ENCODE results near the gene PYGM.

DNA sequence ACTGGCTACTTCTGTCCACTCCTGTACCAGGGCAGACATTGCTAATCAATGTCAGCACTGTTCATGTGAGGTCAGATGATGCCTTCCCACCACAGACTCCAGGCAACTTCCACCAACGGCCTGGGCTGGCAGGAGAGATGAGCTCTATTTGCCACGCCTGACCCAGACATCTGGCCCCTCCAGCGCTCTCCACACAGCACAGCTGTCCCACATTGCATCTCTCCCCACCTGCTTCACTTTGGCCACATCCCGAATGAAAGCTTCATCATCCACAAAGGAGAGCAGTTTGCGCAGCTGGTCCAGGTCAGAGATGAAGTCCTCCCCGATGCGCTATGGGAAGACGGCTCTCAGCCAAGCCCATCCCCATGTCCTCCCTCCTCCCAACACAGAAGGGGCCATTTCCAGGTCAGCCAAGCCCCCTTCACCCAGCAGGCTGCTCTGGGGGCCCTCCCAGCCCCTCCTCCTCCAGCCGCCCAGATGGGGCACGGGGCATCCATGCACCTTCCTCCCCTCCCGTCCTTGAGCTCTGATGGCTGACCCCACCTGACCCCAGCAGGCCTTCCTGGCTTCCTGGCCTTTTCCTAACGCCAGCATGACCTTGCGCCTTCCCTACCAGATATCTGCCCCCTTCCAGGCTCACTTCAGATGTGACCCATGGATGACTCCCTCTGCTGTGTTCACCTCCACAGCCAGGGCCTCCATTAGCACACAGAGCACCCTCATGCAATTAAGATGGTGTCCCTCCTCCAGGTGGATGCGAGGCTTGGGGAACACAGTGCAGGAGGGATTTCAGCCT, 7.4 kb downstream of the PYGM start:
- TF ChIP-seq, protein P1, sequence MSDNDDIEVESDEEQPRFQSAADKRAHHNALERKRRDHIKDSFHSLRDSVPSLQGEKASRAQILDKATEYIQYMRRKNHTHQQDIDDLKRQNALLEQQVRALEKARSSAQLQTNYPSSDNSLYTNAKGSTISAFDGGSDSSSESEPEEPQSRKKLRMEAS (CRISPR knock-in tag; IDR thresholded peaks at IDR 0.05), result no peak
- TF ChIP-seq, protein P2, sequence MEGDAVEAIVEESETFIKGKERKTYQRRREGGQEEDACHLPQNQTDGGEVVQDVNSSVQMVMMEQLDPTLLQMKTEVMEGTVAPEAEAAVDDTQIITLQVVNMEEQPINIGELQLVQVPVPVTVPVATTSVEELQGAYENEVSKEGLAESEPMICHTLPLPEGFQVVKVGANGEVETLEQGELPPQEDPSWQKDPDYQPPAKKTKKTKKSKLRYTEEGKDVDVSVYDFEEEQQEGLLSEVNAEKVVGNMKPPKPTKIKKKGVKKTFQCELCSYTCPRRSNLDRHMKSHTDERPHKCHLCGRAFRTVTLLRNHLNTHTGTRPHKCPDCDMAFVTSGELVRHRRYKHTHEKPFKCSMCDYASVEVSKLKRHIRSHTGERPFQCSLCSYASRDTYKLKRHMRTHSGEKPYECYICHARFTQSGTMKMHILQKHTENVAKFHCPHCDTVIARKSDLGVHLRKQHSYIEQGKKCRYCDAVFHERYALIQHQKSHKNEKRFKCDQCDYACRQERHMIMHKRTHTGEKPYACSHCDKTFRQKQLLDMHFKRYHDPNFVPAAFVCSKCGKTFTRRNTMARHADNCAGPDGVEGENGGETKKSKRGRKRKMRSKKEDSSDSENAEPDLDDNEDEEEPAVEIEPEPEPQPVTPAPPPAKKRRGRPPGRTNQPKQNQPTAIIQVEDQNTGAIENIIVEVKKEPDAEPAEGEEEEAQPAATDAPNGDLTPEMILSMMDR (IDR thresholded peaks at IDR 0.05), result no peak
- TF ChIP-seq, protein P3, sequence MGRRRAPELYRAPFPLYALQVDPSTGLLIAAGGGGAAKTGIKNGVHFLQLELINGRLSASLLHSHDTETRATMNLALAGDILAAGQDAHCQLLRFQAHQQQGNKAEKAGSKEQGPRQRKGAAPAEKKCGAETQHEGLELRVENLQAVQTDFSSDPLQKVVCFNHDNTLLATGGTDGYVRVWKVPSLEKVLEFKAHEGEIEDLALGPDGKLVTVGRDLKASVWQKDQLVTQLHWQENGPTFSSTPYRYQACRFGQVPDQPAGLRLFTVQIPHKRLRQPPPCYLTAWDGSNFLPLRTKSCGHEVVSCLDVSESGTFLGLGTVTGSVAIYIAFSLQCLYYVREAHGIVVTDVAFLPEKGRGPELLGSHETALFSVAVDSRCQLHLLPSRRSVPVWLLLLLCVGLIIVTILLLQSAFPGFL (CRISPR knock-in tag; IDR thresholded peaks at IDR 0.05; ENCODE audit: borderline replicate concordance), result no peak
- TF ChIP-seq, protein P4, sequence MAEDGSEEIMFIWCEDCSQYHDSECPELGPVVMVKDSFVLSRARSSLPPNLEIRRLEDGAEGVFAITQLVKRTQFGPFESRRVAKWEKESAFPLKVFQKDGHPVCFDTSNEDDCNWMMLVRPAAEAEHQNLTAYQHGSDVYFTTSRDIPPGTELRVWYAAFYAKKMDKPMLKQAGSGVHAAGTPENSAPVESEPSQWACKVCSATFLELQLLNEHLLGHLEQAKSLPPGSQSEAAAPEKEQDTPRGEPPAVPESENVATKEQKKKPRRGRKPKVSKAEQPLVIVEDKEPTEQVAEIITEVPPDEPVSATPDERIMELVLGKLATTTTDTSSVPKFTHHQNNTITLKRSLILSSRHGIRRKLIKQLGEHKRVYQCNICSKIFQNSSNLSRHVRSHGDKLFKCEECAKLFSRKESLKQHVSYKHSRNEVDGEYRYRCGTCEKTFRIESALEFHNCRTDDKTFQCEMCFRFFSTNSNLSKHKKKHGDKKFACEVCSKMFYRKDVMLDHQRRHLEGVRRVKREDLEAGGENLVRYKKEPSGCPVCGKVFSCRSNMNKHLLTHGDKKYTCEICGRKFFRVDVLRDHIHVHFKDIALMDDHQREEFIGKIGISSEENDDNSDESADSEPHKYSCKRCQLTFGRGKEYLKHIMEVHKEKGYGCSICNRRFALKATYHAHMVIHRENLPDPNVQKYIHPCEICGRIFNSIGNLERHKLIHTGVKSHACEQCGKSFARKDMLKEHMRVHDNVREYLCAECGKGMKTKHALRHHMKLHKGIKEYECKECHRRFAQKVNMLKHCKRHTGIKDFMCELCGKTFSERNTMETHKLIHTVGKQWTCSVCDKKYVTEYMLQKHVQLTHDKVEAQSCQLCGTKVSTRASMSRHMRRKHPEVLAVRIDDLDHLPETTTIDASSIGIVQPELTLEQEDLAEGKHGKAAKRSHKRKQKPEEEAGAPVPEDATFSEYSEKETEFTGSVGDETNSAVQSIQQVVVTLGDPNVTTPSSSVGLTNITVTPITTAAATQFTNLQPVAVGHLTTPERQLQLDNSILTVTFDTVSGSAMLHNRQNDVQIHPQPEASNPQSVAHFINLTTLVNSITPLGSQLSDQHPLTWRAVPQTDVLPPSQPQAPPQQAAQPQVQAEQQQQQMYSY (CRISPR knock-in tag; IDR thresholded peaks at IDR 0.05), result no peak
- TF ChIP-seq ATF1 (CRISPR knock-in tag; IDR thresholded peaks at IDR 0.05) (no peak), ZNF416 (CRISPR knock-in tag; IDR thresholded peaks at IDR 0.05) (no peak), TEAD1 (CRISPR knock-in tag; IDR thresholded peaks at IDR 0.05) (no peak), CBFB (CRISPR knock-in tag; IDR thresholded peaks at IDR 0.05; ENCODE audit: low read depth) (no peak)
- TF ChIP-seq, protein P5, sequence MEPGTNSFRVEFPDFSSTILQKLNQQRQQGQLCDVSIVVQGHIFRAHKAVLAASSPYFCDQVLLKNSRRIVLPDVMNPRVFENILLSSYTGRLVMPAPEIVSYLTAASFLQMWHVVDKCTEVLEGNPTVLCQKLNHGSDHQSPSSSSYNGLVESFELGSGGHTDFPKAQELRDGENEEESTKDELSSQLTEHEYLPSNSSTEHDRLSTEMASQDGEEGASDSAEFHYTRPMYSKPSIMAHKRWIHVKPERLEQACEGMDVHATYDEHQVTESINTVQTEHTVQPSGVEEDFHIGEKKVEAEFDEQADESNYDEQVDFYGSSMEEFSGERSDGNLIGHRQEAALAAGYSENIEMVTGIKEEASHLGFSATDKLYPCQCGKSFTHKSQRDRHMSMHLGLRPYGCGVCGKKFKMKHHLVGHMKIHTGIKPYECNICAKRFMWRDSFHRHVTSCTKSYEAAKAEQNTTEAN (CRISPR knock-in tag; IDR thresholded peaks at IDR 0.05), result no peak
